Fibroblast of the aortic adventitia (primary cell): Measurements from ENCODE around the gene SPINK13. TPM values are rescaled to one million over a fixed set of nuclear protein-coding genes. Genes with fewer than 3 reads are reported as not detected.
"Not testable (repeated sequence)": the region's sequence is repeated elsewhere in the genome, so short reads cannot be mapped to it uniquely, and the experiment has no call there.

Experiments
- DNase-seq: peaks from one replicate; pipeline ENCODE4 v3.0.0-alpha.2; 2010; ENCODE audit warnings: low read depth
- H3K4me3 ChIP-seq: 2 replicates; pipeline ENCODE4 v1.5.1; 2011; ENCODE audit warnings: low read depth, mild to moderate bottlenecking, control low read depth, low read length, moderate library complexity
- CTCF ChIP-seq: IDR thresholded peaks from 2 replicates; pipeline ENCODE4 v1.5.1; 2011; ENCODE audit warnings: mild to moderate bottlenecking, low read length, control low read depth, inconsistent platforms; ENCODE audit not compliant: insufficient read depth
- small RNA-seq: library from RNA; depleted of rRNA; stranded (forward); fragments of <200 nt; gene quantifications from one replicate; pipeline ENCODE3, GENCODE V24; 2012
- total RNA-seq: library from RNA; depleted of rRNA; stranded (reverse); fragments of >200 nt; gene quantifications from 2 replicates; pipeline ENCODE4 v1.2.3, GENCODE V29; 2012; ENCODE audit warnings: low replicate concordance

SPINK13 gene
- total RNA-seq, 1 donor = not detected

GRCh38 chr5:148312153-148312552, 43.6 kb downstream of the SPINK13 start, which contains the start of gene SPINK7:
Gene SPINK7, plus strand, starts transcription at chr5:148312423. Its CDS starts 61 bp downstream, at chr5:148312484.
- no peak for TF ChIP-seq CTCF
- DNase-seq = no peak
- H3K4me3 ChIP-seq = no peak within 1 kb of the TSS

- no peak for TF ChIP-seq CTCF
- DNase-seq = no peak
- no peak overlapping the region for H3K4me3 ChIP-seq
Observed at GRCh38 chr5:148314187-148314586, 45.6 kb downstream of the SPINK13 start.

- no peak for DNase-seq
- no peak overlapping the region for H3K4me3 ChIP-seq
- no peak for TF ChIP-seq CTCF
Observed at GRCh38 chr5:148314731-148315130, 46.1 kb downstream of the SPINK13 start.

- peak overlapping the region; percentile 38 for H3K4me3 ChIP-seq
- DNase-seq = not testable (repeated sequence)
Observed at GRCh38 chr5:148320011-148320963, 51.7 kb downstream of the SPINK13 start.

- no peak overlapping the region for H3K4me3 ChIP-seq
- DNase-seq = no peak
- TF ChIP-seq CTCF = no peak
Observed at GRCh38 chr5:148333262-148333849, 64.8 kb downstream of the SPINK13 start.

- DNase-seq = no peak
- H3K4me3 ChIP-seq = no peak within 1 kb of the TSS
- TF ChIP-seq CTCF = no peak
Observed at GRCh38 chr5:148335259-148335658, 66.7 kb downstream of the SPINK13 start, which contains the start of gene SPINK9. Gene SPINK9, plus strand, starts transcription at chr5:148335559. Its CDS starts 55 bp downstream, at chr5:148335614.

Small RNA genes lying within 50 kb of the gene (small RNA-seq; reads per million reads assigned to genes)
- not detected for gene HMGN1P16

Other genes starting within 250 kb of the SPINK13 start
- gene SPINK5, start 204.8 kb upstream of the SPINK13 start, total RNA-seq = not detected in 2 replicates
- gene SPINK14, start 100.2 kb upstream of the SPINK13 start, total RNA-seq = not detected in 2 replicates
- not detected in 2 replicates for gene SPINK6, start 65.8 kb upstream of the SPINK13 start, total RNA-seq
- gene MARCOL, start 30.3 kb upstream of the SPINK13 start, total RNA-seq = not detected in 2 replicates
- gene SPINK7, start 43.6 kb downstream of the SPINK13 start, total RNA-seq = 0.41 TPM in 1 of 2 replicates, not detected in the other
- not detected in 2 replicates for gene SPINK9, start 66.8 kb downstream of the SPINK13 start, total RNA-seq
- 45.7 and 61.0 TPM in 2 replicates for gene FBXO38, start 115.2 kb downstream of the SPINK13 start, total RNA-seq